IMR-90 (cell line): ENCODE data around the gene ANKRD13D. TPM values are rescaled to one million over a fixed set of nuclear protein-coding genes. Genes with fewer than 3 reads are reported as not detected.

Experiments used
- ATAC-seq: fragments of 200-7000 bp; cut with Tn5 transposase; 2 replicates; pipeline ENCODE4 v1.9.1; 2020; ENCODE audit warnings: low read depth, mild to moderate bottlenecking, moderate library complexity
- BruUV-seq: library from RNA; stranded (reverse); fragments of 400-500 nt; replicated peaks from 2 replicates; lab custom pipeline; 2021; lab: Mats Ljungman, UMichigan
- CTCF ChIA-PET: fragments of 300-600 bp; formaldehyde crosslinking; extraction: SDS; loops from one replicate; lab custom pipeline; 2021; ENCODE audit warnings: antibody characterized with exemption; lab: Yijun Ruan, JAX
- POLR2A ChIA-PET: fragments of 300-600 bp; sonication (Branson Sonifier 250); formaldehyde crosslinking; loops from one replicate; lab custom pipeline; 2022; ENCODE audit warnings: antibody characterized with exemption; ENCODE audit not compliant: unreplicated experiment; lab: Charles Lee
- DNase-seq: peaks from one replicate; pipeline ENCODE4 v3.0.0; 2013
- H2AFZ ChIP-seq: replicated peaks from 2 replicates; pipeline ENCODE3; 2013; ENCODE audit warnings: low read length, mild to moderate bottlenecking; ENCODE audit not compliant: poor library complexity
- H2AK5ac ChIP-seq: 2 replicates; pipeline ENCODE4 v1.6.1; 2013; ENCODE audit warnings: low read depth, low read length, inconsistent platforms
- H2AK9ac ChIP-seq: replicated peaks from 2 replicates; pipeline ENCODE3; 2013; ENCODE audit warnings: mild to moderate bottlenecking, low read depth, low read length, moderate library complexity; ENCODE audit not compliant: poor library complexity
- H2BK120ac ChIP-seq: 2 replicates; pipeline ENCODE4 v1.6.1; 2013; ENCODE audit warnings: low read depth, low read length, inconsistent platforms
- H2BK15ac ChIP-seq: 3 replicates; pipeline ENCODE4 v1.6.1; 2013; ENCODE audit warnings: low read depth, low read length, inconsistent platforms
- H2BK20ac ChIP-seq: 2 replicates; pipeline ENCODE4 v1.6.1; 2013; ENCODE audit warnings: low read depth, mild to moderate bottlenecking, inconsistent platforms, low read length, moderate library complexity
- H2BK5ac ChIP-seq: 2 replicates; pipeline ENCODE4 v1.6.1; 2013; ENCODE audit warnings: mild to moderate bottlenecking, low read depth, low read length, inconsistent platforms; ENCODE audit not compliant: poor library complexity, severe bottlenecking
- H3K14ac ChIP-seq: replicated peaks from 2 replicates; pipeline ENCODE4 v1.6.1; 2013; ENCODE audit warnings: low read depth, low read length, inconsistent platforms
- H3K18ac ChIP-seq: 2 replicates; pipeline ENCODE4 v1.6.1; 2013; ENCODE audit warnings: low read depth, low read length, control low read depth
- H3K23ac ChIP-seq: 2 replicates; pipeline ENCODE4 v1.6.1; 2013; ENCODE audit warnings: low read depth, low read length, inconsistent platforms
- H3K27ac ChIP-seq: 2 replicates; pipeline ENCODE4 v1.5.1; 2013; ENCODE audit warnings: mild to moderate bottlenecking, control low read depth, low read length; ENCODE audit not compliant: insufficient read depth
- H3K27me3 ChIP-seq: 2 replicates; pipeline ENCODE4 v1.6.1; 2013; ENCODE audit warnings: low read length; ENCODE audit not compliant: control insufficient read depth, insufficient read depth
- H3K36me3 ChIP-seq: 2 replicates; pipeline ENCODE4 v1.6.1; 2013; ENCODE audit warnings: low read length, mixed read lengths; ENCODE audit not compliant: control insufficient read depth, insufficient read depth
- H3K4ac ChIP-seq: 2 replicates; pipeline ENCODE4 v1.6.1; 2013; ENCODE audit warnings: low read depth, low read length, inconsistent platforms
- H3K4me1 ChIP-seq: 2 replicates; pipeline ENCODE4 v1.6.1; 2013; ENCODE audit warnings: low read length, mixed read lengths; ENCODE audit not compliant: control insufficient read depth, insufficient read depth
- H3K4me2 ChIP-seq: 2 replicates; pipeline ENCODE4 v1.6.1; 2013; ENCODE audit warnings: low read depth, mild to moderate bottlenecking, control low read depth, low read length, moderate library complexity
- H3K4me3 ChIP-seq: 2 replicates; pipeline ENCODE4 v1.5.1; 2013; ENCODE audit warnings: low read depth, mild to moderate bottlenecking, control low read depth, low read length, moderate library complexity; ENCODE audit not compliant: insufficient read depth
- H3K56ac ChIP-seq: 2 replicates; pipeline ENCODE4 v1.6.1; 2013; ENCODE audit warnings: low read length, inconsistent platforms; ENCODE audit not compliant: insufficient read depth; ENCODE audit errors: extremely low read depth
- H3K79me1 ChIP-seq, 2 experiments: 2 replicates each; pipeline ENCODE4 v1.6.1; 2013; ENCODE audit warnings: low read length in 2 of 2, inconsistent platforms in 1 of 2, low read depth in 1 of 2
- H3K9ac ChIP-seq: 2 replicates; pipeline ENCODE4 v1.6.1; 2013; ENCODE audit warnings: low read depth, low read length, control low read depth
- H3K9me1 ChIP-seq: 2 replicates; pipeline ENCODE4 v1.6.1; 2013; ENCODE audit warnings: low read length, inconsistent platforms; ENCODE audit not compliant: insufficient read depth
- H3K9me3 ChIP-seq: 2 replicates; pipeline ENCODE4 v1.6.1; 2013; ENCODE audit warnings: low read length; ENCODE audit not compliant: control insufficient read depth, insufficient read depth
- H4K20me1 ChIP-seq: 2 replicates; pipeline ENCODE4 v1.6.1; 2013; ENCODE audit warnings: low read length, inconsistent platforms; ENCODE audit not compliant: insufficient read depth
- H4K5ac ChIP-seq: 2 replicates; pipeline ENCODE4 v1.6.1; 2013; ENCODE audit warnings: mild to moderate bottlenecking, low read depth, low read length, control low read depth
- H4K8ac ChIP-seq, 2 experiments: 2 replicates each; pipeline ENCODE4 v1.6.1; 2013; ENCODE audit warnings: low read depth in 2 of 2, low read length in 2 of 2, control low read depth in 1 of 2, inconsistent platforms in 1 of 2
- H4K91ac ChIP-seq: 2 replicates; pipeline ENCODE4 v1.6.1; 2013; ENCODE audit warnings: low read depth, low read length, inconsistent platforms; ENCODE audit not compliant: insufficient read depth
- CEBPB ChIP-seq: IDR thresholded peaks from 2 replicates; pipeline ENCODE4 v1.6.1; 2012; ENCODE audit warnings: low read depth, low read length, improper control_type of control experiment
- WGBS, 2 experiments: methylation state at CpG; one replicate each; pipeline versions ENCODE4 v1.1.5 to v1.1.7; 2013; ENCODE audit warnings: missing lambda C conversion rate in 2 of 2; ENCODE audit not compliant: insufficient read length in 1 of 2; ENCODE audit errors: extremely low coverage in 2 of 2; 5-methylcytosine and 5-hydroxymethylcytosine counted together
- dilution Hi-C: fragments of 300-500 bp; cut with HindIII; formaldehyde crosslinking; loops from one replicate; pipeline ENCODE4 v1.14.3; 2018; ENCODE audit warnings: low sequenced_read_pairs; ENCODE audit not compliant: unreplicated experiment
- in situ Hi-C: fragments of 300-500 bp; cut with MboI; formaldehyde crosslinking; loops from 3 replicates; pipeline ENCODE4 v1.14.3; 2019; ENCODE audit warnings: low sequenced_read_pairs, inconsistent platforms, mixed read lengths
- intact Hi-C: fragments of 100-400 bp; cut with micrococcal nuclease; formaldehyde crosslinking; loops from 2 replicates; pipeline ENCODE4 v1.10.0; 2022
- polyA plus RNA-seq, 3 experiments: library from polyadenylated mRNA; depleted of rRNA; stranded (reverse); fragments of >200 nt; gene quantifications; 2 replicates each; pipeline ENCODE4 v1.2.3, GENCODE V29; 2012; ENCODE audit warnings: low replicate concordance in 1 of 3
- total RNA-seq: library from RNA; depleted of rRNA; stranded (reverse); fragments of >200 nt; gene quantifications from 2 replicates; pipeline ENCODE4 v1.2.3, GENCODE V29; 2012

ANKRD13D gene
- total and polyA plus RNA-seq, 2 of the 4 experiments (the other 2 are of a cell fraction) = 7.3 to 38.4 TPM

DNA sequence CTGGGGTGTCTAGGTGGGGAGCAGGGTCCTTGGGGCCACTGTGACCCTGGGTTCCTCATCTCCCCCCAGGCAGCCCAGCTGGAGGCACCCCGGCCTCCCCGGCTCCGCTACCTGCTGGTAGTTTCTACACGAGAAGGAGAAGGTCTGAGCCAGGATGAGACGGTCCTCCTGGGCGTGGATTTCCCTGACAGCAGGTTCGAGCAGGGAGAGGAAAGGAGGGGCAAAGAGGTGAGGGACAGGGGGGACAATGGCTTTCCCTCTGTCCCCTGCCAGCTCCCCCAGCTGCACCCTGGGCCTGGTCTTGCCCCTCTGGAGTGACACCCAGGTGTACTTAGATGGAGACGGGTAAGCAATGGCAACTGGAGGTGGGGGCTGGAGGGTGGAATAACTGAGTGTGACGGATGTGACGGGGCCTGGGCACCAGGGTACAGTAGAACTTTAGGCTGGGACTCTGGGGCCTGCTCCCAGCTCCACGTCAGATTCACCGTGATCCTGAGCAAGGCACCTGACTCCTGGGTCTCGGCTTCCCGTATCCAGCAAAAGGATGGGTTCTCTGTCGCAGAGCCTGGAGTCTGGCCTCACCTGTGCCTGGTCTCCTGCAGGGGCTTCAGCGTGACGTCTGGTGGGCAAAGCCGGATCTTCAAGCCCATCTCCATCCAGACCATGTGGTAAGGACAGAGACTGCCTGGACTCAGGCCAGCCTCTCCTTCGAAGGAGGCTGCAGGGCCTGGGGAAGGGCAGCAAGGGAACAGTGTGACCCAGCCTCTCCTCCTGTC is 17.9 kb downstream of the ANKRD13D start:
- Histone ChIP-seq H4K8ac (no peak overlapping the region), H2BK15ac (no peak overlapping the region), H3K36me3 (peaks cover 34% of the 10 kb centered on the region), H3K9me3 (no peaks in the 10 kb centered on the region), H3K79me1 (peaks cover 2 to 18% of the 10 kb centered on the region in 2 experiments; a peak in 2 of 4 replicates), H2AFZ (no peak overlapping the region), H3K18ac (no peak overlapping the region), H3K14ac (no peak overlapping the region), H3K23ac (no peak overlapping the region), H2AK9ac (no peak overlapping the region), H4K91ac (no peak overlapping the region), H2BK5ac (no peak overlapping the region), H3K27ac (no peak overlapping the region), H3K4ac (no peak overlapping the region), H4K20me1 (0 out of 2 replicates have a peak, but pooled peaks cover 4% of the 10 kb centered on the region), H4K5ac (no peak overlapping the region), H3K9me1 (no peaks in the 10 kb centered on the region), H3K9ac (no peak overlapping the region), H2BK120ac (no peak overlapping the region), H3K27me3 (no peaks in the 10 kb centered on the region), H3K56ac (no peak overlapping the region), H3K4me3 (no peak overlapping the region), H3K4me2 (no peak overlapping the region), H2BK20ac (no peak overlapping the region), H3K4me1 (peaks cover 17% of the 10 kb centered on the region), H2AK5ac (no peak overlapping the region)
- in situ Hi-C loops (no loop called here), intact Hi-C loops (no loop called here), dilution Hi-C loops (no loop called here)
- no peak for TF ChIP-seq CEBPB
- DNase-seq (no peak), ATAC-seq (no peak)
- no TSS peak for BruUV-seq
- ChIA-PET POLR2A (no interaction called here), CTCF (no interaction called here)
- 100% methylated on average over 4 of the region's 19 CpGs; no CpG with 5 or more reads in 1 of the 2 experiments for WGBS, 2 experiments
